GM21528 (cell line): ENCODE results near the gene ARPC1A.
"Not testable (repeated sequence)": the region's sequence is repeated elsewhere in the genome, so short reads cannot be mapped to it uniquely, and the experiment has no call there.

Experiments
- ATAC-seq: cut with Tn5 transposase; IDR thresholded peaks from one replicate; pipeline ENCODE4 v1.9.1; 2021; ENCODE audit warnings: mild to moderate bottlenecking, moderate library complexity; ENCODE audit not compliant: unreplicated experiment, low FRiP score

The ARPC1A gene

DNA sequence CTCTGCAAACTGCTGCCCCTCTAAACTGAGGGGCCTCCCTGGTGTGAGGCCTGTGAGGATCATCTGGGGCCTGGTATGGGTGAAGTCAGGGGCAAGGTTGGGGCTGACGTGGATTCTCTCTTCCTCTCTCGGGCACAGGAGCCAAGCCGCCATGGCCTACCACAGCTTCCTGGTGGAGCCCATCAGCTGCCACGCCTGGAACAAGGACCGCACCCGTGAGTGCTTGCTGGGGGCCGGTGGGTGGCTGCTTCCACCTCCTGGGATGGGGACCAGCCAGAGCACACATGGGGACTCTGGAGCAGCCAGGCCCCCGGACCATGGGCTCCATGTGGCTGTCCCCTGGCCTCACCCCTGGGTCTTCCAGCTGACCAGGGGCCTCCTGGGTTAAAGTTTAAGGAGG, 59.9 kb downstream of the ARPC1A start:
- no peak for ATAC-seq

DNA sequence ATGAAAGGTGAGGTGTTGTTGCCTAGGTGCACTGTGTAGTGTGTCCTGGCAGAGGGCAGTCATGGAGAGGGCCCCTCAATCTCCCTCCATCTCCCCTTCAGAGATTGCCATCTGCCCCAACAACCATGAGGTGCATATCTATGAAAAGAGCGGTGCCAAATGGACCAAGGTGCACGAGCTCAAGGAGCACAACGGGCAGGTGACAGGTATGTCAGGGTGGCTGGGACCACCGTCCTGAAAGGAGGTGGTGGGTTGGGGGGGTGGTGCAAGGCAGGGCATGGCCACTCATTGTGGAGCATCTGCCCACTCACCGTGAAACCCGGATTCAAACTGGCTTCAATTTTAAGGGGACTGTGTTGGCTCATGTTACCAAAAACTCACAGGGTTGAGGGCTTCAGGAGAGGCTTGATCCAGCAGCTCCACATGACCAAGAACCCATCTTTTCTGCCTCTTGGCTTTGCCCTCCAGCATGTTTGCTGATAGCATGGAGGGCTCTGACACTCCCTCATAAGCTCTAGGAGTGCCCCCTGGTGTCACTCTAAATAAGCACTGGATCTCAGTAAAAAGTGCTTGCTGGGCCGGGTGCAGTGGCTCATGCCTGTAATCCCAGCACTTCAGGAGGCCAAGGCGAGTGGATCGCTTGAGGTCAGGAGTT, 61.0 kb downstream of the ARPC1A start:
- ATAC-seq = no peak

DNA sequence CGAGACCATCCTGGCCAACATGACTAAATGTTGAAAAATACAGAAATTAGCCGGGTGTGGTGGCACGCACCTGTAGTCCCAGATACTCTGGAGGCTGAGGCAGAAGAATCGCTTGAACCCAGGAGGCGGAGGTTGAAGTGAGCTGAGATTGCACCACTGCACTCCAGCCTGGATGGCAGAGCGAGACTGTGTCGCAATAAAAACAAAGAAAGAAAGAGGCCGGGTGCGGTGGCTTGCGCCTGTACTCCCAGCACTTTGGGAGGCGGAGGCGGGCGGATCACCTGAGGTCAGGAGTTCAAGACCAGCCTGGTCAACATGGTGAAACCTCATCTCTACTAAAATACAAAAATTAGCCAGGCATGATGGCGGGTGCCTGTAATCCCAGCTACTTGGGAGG, 61.5 kb downstream of the ARPC1A start:
- not testable (repeated sequence) for ATAC-seq

DNA sequence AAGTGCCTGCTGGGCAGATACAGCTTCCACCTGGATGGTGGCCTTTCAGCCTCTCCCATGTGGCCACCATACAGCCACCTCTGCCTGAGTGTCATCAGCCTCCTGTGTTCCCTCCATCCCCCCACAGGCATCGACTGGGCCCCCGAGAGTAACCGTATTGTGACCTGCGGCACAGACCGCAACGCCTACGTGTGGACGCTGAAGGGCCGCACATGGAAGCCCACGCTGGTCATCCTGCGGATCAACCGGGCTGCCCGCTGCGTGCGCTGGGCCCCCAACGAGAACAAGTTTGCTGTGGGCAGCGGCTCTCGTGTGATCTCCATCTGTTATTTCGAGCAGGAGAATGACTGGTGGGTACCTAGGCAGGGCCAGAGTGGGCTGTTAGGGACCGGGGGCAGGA, 62.2 kb downstream of the ARPC1A start:
- ATAC-seq = no peak

DNA sequence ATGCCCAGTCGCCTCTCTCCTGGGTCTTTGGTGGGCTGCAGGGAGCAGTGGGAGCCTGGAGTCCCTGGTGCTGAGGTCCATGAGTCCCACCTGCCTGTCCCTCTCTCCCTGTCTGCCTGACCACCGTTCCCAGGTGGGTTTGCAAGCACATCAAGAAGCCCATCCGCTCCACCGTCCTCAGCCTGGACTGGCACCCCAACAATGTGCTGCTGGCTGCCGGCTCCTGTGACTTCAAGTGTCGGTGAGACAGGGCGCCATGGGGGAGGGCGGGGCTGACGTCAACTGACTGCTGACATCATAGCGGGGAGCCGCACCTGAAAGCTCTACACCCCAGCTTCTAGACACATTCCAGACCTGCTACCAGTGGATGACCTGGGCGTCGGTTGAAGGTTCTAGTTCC, 64.1 kb downstream of the ARPC1A start:
- no peak for ATAC-seq

DNA sequence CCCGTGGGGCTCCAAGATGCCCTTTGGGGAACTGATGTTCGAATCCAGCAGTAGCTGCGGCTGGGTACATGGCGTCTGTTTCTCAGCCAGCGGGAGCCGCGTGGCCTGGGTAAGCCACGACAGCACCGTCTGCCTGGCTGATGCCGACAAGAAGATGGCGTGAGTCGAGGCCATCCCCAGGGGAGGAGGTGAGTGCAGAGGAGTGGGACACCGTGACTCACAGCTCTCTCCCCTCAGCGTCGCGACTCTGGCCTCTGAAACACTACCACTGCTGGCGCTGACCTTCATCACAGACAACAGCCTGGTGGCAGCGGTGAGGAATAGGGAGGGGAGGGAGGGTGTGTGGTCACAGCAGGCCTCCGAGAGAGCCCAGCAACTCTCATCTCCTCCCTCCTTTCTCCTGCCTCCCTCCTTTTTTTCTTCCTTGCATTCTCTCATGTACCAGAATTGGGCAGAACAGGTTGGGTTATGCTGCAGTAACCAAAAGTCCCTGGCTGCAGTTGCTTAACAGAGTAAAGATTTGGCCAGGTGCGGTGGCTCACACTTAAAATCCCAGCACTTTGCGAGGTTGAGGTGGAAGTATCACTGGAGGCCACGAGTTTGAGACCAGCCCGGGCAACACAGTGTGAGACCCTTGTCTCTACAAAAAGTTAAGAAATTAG, 65.4 kb downstream of the ARPC1A start:
- no peak for ATAC-seq

DNA sequence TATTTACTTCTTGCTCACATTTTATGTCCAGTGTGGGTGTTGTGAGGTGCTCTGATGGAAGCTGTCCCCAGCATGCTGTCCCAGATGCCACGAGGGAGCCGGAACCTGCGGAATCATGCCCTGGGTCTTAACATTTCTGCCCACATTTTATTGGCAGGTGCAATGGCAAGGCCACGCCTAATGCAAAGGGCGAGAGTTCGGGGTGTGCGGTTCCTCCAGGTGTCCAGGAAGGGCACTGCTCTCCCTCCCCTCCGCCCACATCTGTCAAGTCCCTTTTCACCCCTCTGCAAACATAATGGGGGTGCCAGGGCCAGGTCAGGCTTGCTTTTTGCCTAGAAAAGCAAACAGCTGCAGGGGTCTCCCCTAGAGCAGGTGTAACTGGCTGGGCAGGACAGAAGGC, 66.3 kb downstream of the ARPC1A start:
- ATAC-seq = no peak

DNA sequence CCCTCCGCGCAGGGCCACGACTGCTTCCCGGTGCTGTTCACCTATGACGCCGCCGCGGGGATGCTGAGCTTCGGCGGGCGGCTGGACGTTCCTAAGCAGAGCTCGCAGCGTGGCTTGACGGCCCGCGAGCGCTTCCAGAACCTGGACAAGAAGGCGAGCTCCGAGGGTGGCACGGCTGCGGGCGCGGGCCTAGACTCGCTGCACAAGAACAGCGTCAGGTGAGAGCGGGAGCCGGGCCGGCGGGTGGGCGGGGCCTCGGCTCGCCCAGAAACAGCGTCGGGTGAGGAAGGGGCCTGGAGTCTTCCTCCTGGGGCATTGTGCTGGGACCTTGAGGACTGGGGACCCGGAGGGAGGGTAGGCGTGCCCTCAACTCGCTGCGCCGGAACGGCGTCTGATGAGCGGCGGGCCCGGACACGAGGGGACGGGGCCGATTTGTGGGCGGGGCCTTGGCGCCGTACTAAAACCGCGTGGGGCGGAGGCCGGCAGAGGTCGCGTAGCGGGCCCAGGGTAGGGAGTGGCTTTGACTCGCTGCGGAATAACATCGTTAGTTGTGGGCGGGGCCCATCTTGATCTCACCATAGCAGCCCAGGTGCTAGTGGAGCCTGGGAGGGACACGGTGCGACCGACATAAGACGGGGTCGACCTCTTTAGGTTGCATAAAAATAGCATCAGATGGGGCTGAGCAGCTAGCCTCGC, 67.1 kb downstream of the ARPC1A start:
- ATAC-seq = no peak

DNA sequence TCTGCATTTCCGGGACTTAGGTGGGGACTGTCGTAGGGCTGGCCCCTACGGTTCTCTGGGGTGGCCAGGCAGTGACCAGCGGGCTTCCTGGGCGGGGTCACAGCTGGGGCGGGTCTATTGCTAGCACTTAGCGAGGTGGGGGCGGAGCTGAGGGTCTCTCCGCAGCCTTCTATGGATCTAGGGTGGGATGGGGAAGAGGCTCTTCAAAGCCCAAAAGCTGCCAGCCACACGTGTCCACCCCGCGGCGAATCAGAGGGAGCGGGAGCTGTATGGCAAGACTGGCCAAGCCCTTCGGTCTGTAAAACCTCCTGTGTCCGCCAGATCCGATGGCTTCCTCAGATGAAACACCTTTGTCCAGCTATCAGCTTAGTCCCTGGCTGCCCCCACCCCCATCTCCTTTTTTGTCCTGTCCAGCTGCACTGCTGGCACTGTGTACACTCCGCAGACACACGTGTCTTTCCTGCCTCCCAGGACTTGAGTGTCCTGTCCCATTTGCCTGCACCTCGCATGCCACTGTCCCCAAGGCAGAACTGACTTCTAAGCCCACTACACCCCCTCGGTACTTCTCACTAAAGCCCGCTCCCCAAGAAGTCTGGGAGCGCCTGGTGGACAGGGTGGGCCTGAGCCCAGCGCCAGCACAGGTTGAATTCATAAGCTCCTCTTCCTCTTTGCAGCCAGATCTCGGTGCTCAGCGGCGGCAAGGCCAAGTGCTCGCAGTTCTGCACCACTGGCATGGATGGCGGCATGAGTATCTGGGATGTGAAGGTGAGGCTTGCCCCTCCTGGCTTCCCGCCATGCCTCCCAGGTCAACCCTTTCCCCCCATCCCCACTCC, 67.9 kb downstream of the ARPC1A start:
- no peak for ATAC-seq

DNA sequence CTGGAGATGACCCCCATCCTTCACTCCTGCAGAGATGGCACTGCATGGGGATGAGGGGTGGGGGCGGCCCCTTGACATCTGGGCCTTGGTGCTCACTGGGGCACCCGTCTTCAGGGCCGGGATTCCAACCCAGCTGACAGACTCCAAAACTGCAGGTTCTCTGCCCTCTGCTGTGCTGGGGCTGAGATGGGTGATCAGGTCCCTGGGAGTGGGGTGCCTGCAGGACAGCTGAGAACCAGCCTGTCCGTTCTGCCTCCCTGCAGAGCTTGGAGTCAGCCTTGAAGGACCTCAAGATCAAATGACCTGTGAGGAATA, 68.4 kb downstream of the ARPC1A start:
- no peak for ATAC-seq

DNA sequence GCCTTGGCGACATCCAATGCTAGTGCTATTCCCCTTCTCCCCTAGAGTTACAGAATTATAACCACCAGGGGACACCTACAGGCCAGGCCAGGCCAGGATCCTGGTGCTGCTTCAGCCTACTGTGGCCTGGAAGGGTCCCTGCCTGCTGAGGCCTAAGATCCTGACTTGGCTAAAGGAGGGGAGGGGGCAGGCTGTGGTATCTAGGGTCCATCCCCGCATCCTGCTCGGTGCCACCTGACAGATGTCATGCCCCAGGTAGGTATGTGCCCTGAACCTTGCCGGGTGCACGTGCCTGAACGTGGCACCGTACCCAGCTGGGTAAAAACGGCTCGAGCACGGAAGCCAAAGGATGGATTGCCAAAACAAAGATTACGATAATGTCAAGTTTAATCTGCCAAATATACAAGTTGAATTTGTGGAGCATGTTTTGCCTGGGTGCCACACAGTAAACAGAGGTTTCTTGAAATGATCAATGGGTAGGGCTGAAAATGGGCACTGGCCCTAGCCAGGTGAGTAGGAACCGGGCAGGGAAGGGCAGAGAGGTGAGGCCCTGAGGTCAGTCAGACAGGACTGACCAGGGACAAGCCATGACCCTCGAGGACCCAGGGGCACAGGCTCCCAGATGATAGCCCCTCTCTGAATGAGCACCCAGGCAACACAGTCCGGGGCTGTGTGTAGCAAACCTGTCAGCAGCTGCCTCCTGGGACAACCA, 70.1 kb downstream of the ARPC1A start:
- ATAC-seq = no peak

DNA sequence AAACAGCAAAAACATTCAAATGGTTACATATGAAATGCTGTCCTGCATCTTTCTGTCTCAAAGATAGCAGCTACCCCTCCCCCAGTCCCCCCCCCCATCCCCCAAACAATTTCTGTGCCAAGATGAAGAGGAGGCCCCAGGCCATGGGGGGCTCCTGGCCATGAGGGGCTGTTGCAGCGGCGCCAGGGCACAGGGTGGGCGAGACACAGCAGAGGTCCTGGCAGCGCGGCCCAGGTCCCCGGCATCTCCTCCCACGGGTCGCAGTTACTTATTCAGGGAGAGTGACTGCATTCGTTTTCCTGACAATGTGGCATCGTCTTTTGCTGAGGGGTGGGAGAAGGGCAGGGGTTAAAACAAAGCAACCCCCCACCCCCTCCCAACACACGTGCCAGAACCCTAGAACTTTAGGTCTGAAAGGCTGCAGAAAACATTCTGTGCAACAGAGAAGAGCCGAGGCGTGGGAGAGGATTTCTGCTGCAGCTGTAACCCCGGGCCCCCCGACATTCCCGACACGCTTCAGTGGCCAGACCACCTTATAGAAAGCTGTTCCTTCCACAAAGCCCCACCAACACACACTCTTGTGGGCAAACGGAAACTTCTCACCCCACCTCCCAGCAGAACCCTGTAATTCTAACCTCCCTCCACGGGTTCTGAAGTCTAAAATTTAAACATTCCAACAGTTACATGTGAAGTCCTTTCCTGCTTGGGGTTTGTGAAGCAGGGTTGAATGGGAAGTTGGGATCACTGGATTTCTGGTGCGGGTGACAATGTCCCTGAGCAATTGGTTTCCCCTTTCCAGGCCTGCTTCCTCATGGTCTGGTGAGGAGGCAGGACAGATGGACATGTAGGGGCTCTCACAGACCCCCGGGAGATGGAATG, 71.0 kb downstream of the ARPC1A start:
- ATAC-seq = no peak

DNA sequence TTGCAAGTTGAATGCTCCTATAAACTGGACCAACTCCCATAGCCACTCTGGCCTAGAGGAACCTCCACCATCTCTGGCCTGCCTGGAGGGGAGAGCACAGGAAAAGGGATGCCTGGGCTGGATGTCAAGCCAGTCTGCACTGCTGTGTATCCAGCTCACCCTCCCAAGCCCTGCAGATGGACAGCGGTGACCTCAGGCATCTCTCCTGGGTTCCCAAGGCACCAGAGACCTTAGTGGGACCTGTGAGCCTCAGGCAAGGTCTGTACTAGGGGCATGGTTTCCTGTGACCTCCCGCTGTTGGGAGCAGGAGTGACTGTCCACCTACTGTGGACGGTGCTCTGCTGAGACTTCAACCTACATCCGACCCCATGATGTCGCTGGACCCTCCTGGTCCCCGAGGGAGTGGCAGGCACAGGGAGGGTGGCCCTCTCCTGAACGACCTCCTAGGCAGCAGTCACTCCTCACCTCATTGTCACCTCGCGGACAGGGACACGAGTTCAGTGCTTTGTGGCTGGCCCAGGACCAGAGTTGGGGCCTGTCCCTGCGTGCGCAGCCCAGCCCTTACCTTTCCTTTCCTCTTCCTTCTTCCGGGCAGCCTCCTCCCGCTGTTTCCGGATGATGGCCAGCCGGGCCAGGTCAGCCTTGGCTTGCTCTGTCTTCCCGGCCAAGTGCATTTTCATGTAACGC, 71.7 kb downstream of the ARPC1A start:
- ATAC-seq = no peak

DNA sequence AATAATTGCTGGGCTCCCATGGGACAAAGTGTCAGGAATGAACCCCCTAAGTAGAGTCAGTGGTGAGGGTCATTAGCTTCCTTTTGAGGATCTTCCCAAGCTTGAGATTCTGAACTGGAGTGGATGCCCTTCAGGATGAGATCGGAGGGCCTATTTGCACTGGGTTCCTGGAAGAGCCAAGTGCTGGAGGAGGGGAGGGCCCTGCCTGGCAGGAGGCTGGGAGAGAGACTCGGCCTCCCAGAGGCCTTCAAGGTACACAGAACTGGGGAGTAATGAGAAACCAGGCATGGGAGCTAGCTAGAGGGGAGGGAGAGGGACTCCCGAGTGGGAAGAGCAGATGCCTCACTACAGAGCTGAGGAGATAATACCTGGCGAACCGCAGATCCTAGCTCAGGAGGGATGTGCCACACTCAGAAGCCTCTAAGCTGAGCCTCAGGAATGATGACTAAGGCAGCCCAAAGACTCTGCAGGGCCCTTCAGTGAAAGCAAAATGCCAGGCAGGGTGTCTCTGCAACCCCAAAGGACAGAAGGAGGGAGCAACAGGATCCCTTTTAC, 73.3 kb downstream of the ARPC1A start:
- no peak for ATAC-seq

DNA sequence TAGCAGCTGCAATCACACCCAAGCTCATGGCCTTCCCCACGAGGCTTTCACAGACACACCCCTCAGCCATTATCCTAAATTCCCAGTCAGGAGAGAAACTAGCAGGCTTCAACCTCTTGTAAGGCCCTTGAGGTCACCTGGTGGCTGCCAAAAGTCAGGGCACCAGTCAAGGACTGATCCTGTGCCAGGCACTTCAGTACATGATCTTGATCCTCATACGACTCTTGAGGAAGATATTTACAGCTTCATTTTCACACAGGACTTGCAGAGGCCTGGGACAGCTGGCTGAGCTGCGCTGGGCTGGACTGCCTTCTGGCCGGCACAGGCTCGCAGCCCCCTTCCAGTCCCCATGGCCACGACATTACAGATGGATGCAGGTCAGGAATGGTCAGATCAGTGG, 73.9 kb downstream of the ARPC1A start:
- no peak for ATAC-seq

DNA sequence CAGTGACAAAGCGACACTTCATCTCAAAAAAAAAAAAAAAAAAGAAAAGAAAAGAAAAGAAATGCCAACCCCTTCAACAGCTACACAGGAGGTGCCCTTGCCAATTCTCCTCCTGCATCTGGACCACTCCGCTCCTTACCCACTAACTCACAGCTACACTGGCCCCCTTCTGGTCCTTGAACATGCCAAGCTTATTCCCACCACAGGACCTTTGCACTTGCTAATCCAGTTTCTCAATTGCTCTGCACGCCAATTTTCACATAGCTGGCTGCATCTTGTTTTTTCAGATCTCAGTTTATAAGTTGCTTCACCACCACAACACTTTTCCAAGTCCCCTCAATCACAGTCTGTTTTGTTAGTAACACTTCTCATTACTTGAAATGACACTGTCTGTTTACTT, 77.2 kb downstream of the ARPC1A start:
- ATAC-seq = no peak

DNA sequence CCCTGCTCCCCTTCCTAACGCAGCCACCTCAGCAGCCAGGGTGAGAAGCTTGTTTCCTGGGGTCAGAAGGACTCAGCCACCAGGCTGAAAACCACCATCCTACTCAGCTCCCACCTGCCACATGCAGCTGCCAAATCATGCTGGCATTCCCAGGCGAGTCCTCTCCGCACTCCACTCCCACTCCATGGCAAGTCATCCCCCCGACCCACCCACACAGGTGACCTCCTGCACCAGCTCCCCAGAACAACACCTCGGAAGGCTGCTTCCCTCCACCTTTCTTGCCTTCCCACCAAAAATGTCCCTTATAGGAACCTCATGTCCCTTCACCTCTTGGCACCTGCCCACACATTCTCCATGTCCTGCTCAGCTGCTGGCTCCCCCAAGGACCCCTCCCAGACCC, 78.1 kb downstream of the ARPC1A start:
- no peak for ATAC-seq

DNA sequence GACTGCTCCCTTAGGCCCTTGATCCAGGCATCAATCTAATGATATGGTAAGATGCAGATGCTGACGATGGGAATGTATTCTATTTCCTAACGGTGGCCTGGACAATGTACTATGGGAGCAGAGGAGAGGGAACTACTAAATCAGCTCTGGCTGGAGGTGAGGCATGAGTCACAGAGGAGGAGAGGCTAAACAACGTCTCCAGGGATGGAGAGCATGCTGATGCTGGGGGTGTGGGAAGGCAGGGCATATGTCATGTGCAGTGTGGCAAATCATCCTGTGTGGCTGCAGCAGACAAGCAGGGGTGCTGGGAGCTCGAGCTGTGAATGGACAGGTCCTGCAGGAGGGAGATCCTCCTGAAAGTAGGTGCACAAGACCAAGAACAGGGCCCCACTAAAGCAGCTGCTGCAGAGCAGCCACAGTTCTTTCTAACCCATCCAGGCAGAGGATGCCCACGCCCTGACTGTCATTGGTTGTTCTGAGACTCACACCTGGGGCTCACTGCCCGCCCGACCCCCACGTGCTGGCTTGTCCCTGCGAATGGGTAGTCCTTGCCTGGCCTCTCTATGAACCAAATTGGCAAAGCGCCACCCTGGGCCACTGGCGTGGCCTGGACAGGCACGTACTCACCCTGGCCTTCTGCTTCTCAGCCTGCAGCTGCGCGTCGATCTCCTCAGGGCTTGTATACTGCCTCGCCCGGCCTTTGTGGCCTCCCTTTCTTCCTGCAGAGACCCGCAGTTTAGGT, 78.7 kb downstream of the ARPC1A start:
- ATAC-seq = no peak
